Left lung (tissue), 10 donors: ENCODE measurements around the gene DOCK4. TPM values are rescaled to one million over a fixed set of nuclear protein-coding genes. Genes with fewer than 3 reads are reported as not detected.

Source experiments
- ATAC-seq: fragments of 200-7000 bp; cut with Tn5 transposase; one replicate; pipeline ENCODE4 v1.9.1; 2020; ENCODE audit warnings: moderate library complexity
- DNase-seq, 4 donors: peaks; one replicate each; pipeline ENCODE4 v3.0.0-alpha.2; 2013 to 2020
- H3K27ac ChIP-seq, 2 donors: fragments of 200-600 bp; sonication (generic) in 1 of 2; one replicate each; pipeline versions ENCODE4 v1.5.0 to v1.8.0; 2020 to 2021
- H3K27me3 ChIP-seq, 2 donors: fragments of 200-600 bp; sonication (generic) in 1 of 2; one replicate each; pipeline versions ENCODE4 v1.5.0 to v1.8.0; 2020 to 2021
- H3K36me3 ChIP-seq, 2 donors: fragments of 200-600 bp; sonication (generic) in 1 of 2; one replicate each; pipeline versions ENCODE4 v1.5.0 to v1.8.0; 2020 to 2021
- H3K4me1 ChIP-seq, 2 donors: fragments of 200-600 bp; one replicate each; pipeline ENCODE4 v1.8.0; 2021
- H3K4me3 ChIP-seq, 2 donors: fragments of 200-600 bp; sonication (generic) in 1 of 2; one replicate each; pipeline versions ENCODE4 v1.5.0 to v1.8.0; 2020 to 2021; ENCODE audit warnings: mild to moderate bottlenecking in 1 of 2
- H3K9me3 ChIP-seq, 2 donors: fragments of 200-600 bp; sonication (generic) in 1 of 2; one replicate each; pipeline versions ENCODE4 v1.5.0 to v1.8.0; 2020 to 2021
- CTCF ChIP-seq, 2 donors: fragments of 200-600 bp; sonication (generic) in 1 of 2; IDR thresholded peaks; one replicate each; pipeline versions ENCODE4 v1.5.0 to v1.8.0; 2021; ENCODE audit warnings: antibody characterized with exemption in 2 of 2
- intact Hi-C, 2 donors: fragments of 100-400 bp; cut with DNase I; formaldehyde crosslinking; loops; one replicate each; pipeline versions ENCODE4 v1.11.2 to v1.14.2; 2022
- polyA plus RNA-seq, 6 donors: library from polyadenylated mRNA; unstranded; fragments of 120-200 nt; gene quantifications; one replicate each; pipeline ENCODE4 v1.2.1, GENCODE V29; 2013; ENCODE audit not compliant: insufficient read length in 6 of 6
- total RNA-seq, 2 donors: library from RNA; stranded (reverse); fragmentation: NEBNext Ultra II Directional; extraction: Animal tissue kit (Norgen Biotek cat#: 25700); gene quantifications; one replicate each; pipeline ENCODE4 v1.2.1, GENCODE V29; 2021
- donor health status: DM: no; HTN: yes; CAD: no.
- donor health status: DM: no; HTN: no; CAD: no.

DOCK4 gene
- total and polyA plus RNA-seq, 8 donors: 38.9 to 64.3 (median 52.5) TPM

GRCh38 chr7:112052498-112052897 lies 153.7 kb downstream of the DOCK4 start:
- H3K4me3 ChIP-seq: no peak overlapping the region
- no peaks in the 10 kb centered on the region for H3K36me3 ChIP-seq
- no peak for TF ChIP-seq CTCF (IDR thresholded peaks at IDR 0.05)
- peaks cover 0 to 3% of the 10 kb centered on the region in 2 donors for H3K9me3 ChIP-seq
- H3K27me3 ChIP-seq: no peaks in the 10 kb centered on the region
- DNase-seq (no peak), ATAC-seq (no peak)
- intact Hi-C loops: no loop called here
- H3K27ac ChIP-seq: peak overlapping the region in 1 of 2 donors; percentile 39
- H3K4me1 ChIP-seq: peaks cover 0 to 36% of the 10 kb centered on the region in 2 donors

DNA sequence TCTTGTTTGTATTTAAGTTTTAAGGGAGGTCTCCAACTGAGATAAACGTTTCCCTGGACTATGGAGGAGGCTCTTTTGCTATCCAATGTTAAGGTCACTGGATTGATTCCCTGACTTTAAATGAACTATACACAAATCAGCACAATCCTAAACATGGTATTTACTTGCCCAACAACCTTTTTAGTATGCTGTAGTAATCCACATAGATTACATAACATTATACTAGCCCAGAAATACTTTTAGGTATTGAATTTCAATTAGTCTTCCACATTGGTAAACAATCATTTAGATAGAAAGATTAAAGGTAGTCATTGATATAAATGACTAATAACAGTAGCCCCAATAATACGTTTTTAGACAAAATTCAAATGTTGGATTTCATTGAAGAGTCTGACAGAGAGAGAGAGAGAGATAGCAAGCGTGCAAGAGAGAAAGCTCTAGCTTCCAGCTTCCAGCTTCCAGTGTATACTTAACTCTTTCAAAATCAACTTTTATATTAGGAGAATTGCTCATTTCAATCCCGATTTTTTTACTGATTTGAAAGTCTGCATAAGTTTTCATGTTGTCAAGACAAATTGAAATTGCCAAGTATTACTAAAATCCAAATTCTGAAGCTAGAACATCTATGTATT lies 155.8 kb downstream of the DOCK4 start:
- DNase-seq (no peak), ATAC-seq (no peak)
- intact Hi-C loops: no loop called here
- TF ChIP-seq CTCF (IDR thresholded peaks at IDR 0.05): no peak
- Histone ChIP-seq H3K36me3 (no peaks in the 10 kb centered on the region), H3K9me3 (peaks cover 0 to 7% of the 10 kb centered on the region in 2 donors), H3K4me3 (no peak overlapping the region), H3K27ac (no peak overlapping the region), H3K4me1 (peaks cover 0 to 20% of the 10 kb centered on the region in 2 donors), H3K27me3 (no peaks in the 10 kb centered on the region)

DNA sequence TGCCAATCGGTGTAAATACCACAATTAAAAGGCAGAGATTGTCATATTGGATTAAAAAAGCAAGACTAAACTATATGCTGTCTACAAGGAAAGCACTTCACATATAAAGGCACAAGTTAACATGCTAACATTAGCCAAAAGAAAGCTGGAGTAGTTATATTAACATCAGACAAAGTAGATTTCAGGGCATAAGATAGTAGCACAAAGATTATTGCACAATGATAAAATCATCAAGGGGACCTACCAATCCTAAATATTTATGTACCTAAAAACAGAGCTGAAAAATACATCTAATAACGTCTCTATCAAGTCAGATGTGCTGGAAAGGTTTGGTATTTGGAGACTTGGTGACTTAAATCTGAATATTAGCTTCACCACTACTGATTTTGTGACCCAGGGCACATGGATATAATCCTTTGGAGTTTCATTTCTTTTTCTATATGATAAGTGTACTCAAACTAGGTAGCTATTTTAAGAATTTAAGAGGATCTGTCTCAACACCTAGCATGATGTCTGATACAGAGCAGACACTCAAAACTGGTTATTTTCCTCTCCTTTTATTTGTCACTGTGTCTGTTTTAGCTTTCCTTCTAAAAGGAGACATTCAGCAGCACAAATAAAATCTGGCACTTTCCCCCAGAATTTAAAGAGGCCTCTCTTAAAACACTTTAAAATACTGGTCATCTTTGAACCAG lies 156.5 kb downstream of the DOCK4 start:
- H3K27me3 ChIP-seq: no peaks in the 10 kb centered on the region
- no peak for DNase-seq

DNA sequence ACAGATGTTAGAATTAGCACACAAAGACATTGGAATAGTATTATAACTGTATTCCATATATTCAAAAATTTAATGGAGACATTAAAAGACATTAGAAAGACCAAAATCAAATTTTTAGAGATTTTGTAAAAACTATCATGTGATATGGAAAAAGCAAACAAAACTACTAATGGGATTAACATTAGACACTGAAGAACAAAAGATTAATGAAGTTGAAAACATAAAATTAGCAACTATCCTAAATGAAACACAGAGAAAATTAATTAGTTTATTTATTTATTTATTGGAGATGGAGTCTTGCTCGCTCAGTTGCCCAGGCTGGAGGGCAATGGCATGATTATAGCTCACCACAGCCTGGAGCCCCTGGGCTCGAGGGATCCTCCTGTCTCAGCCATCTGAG lies 158.8 kb downstream of the DOCK4 start:
- intact Hi-C loops: no loop called here
- no peak for DNase-seq
- Histone ChIP-seq H3K27me3 (no peaks in the 10 kb centered on the region), H3K9me3 (peaks cover 0 to 7% of the 10 kb centered on the region in 2 donors), H3K4me1 (peaks cover 0 to 7% of the 10 kb centered on the region in 2 donors), H3K27ac (no peak overlapping the region), H3K4me3 (no peak overlapping the region), H3K36me3 (no peaks in the 10 kb centered on the region)
- no peak for ATAC-seq
- no peak for TF ChIP-seq CTCF (IDR thresholded peaks at IDR 0.05)

More for the DNA sequence above, 156.5 kb downstream of the DOCK4 start:
- Histone ChIP-seq H3K9me3 (peaks cover 0 to 7% of the 10 kb centered on the region in 2 donors), H3K4me1 (peaks cover 0 to 20% of the 10 kb centered on the region in 2 donors), H3K36me3 (no peaks in the 10 kb centered on the region), H3K27ac (peak overlapping the region in 1 of 2 donors; percentile 10), H3K4me3 (no peak overlapping the region)
- TF ChIP-seq CTCF (IDR thresholded peaks at IDR 0.05): no peak
- intact Hi-C loops: no loop called here
- ATAC-seq: no peak

DNA sequence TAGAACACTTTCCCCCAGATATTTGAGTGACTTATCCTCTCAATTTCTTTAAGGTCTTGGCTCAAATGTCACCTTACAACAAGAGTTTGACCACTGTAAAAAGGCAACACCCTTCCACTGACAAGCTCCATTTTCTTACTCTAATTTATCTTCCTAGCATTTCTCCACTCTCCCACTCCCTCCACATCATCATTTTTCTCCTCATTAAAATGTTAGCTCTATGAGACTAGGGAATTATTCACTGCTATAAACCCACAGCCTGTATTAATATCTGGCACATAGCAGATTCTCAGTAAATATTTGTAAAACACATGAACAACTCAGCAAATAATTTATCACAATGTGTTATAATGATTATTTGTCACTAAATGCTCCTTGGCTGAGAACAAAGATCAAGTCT lies 161.0 kb downstream of the DOCK4 start:
- no peaks in the 10 kb centered on the region for H3K27me3 ChIP-seq
- H3K9me3 ChIP-seq: peaks cover 0 to 7% of the 10 kb centered on the region in 2 donors
- no peak for ATAC-seq
- H3K4me3 ChIP-seq: no peak overlapping the region
- no peak for TF ChIP-seq CTCF (IDR thresholded peaks at IDR 0.05)
- H3K36me3 ChIP-seq: no peaks in the 10 kb centered on the region
- no peak overlapping the region for H3K27ac ChIP-seq
- no peak for DNase-seq
- intact Hi-C loops: no loop called here
- peaks cover 0 to 6% of the 10 kb centered on the region in 2 donors for H3K4me1 ChIP-seq
